Suprapubic skin (tissue), 4 donors: Measurements from ENCODE around the gene DERA. TPM values are rescaled to one million over a fixed set of nuclear protein-coding genes. Genes with fewer than 3 reads are reported as not detected.
"Not testable (repeated sequence)": the region's sequence is repeated elsewhere in the genome, so short reads cannot be mapped to it uniquely, and the experiment has no call there.

Source experiments
- DNase-seq, 2 donors: peaks; one replicate each; pipeline ENCODE4 v3.0.0-alpha.2; 2019; ENCODE audit warnings: low spot score in 2 of 2
- H3K27ac ChIP-seq: fragments of 200-600 bp; sonication (generic); one replicate; pipeline ENCODE4 v1.5.1; 2019
- H3K27me3 ChIP-seq: fragments of 200-600 bp; sonication (generic); one replicate; pipeline ENCODE4 v1.5.1; 2019
- H3K36me3 ChIP-seq: fragments of 200-600 bp; sonication (generic); one replicate; pipeline ENCODE4 v1.5.1; 2019
- H3K4me1 ChIP-seq: fragments of 200-600 bp; sonication (generic); one replicate; pipeline ENCODE4 v1.5.1; 2019
- H3K4me3 ChIP-seq: fragments of 200-600 bp; sonication (generic); one replicate; pipeline ENCODE4 v1.5.1; 2019; ENCODE audit warnings: mild to moderate bottlenecking
- H3K9me3 ChIP-seq: fragments of 200-600 bp; sonication (generic); one replicate; pipeline ENCODE4 v1.5.1; 2019
- EP300 ChIP-seq: sonication (generic); formaldehyde crosslinking; IDR thresholded peaks from one replicate; pipeline ENCODE4 v1.6.1; 2017; ENCODE audit warnings: antibody characterized with exemption
- POLR2A ChIP-seq, 2 donors: fragments of 450-650 bp; IDR thresholded peaks; one replicate each; pipeline ENCODE4 v1.6.1; 2017; ENCODE audit warnings: antibody characterized with exemption in 2 of 2, mild to moderate bottlenecking in 2 of 2, moderate library complexity in 2 of 2
- POLR2AphosphoS5 ChIP-seq, 3 donors: sonication (generic); formaldehyde crosslinking; IDR thresholded peaks; one replicate each; pipeline ENCODE4 v1.6.1; 2017; ENCODE audit warnings: antibody characterized with exemption in 3 of 3
- WGBS: methylation state at CpG from one replicate; pipeline ENCODE4 v1.1.5; 2018; 5-methylcytosine and 5-hydroxymethylcytosine counted together
- total RNA-seq, 4 donors: library from RNA; depleted of rRNA; stranded (reverse); fragments of >200 nt; gene quantifications; one replicate each; pipeline ENCODE4 v1.1.0, GENCODE V29; 2016
- TF ChIP-seq, protein P1 (sequence below), 2 donors: fragments of 200-600 bp in 1 of 2; fragments of 450-650 bp in 1 of 2; sonication (generic) in 1 of 2; IDR thresholded peaks; one replicate each; pipeline ENCODE4 v1.5.1; 2016 to 2019; ENCODE audit warnings: antibody characterized with exemption in 2 of 2, mild to moderate bottlenecking in 1 of 2, moderate library complexity in 1 of 2

Gene DERA
- total RNA-seq, 4 donors from 2014 or later: 32.2 to 39.4 (median 34.2) TPM

DNA sequence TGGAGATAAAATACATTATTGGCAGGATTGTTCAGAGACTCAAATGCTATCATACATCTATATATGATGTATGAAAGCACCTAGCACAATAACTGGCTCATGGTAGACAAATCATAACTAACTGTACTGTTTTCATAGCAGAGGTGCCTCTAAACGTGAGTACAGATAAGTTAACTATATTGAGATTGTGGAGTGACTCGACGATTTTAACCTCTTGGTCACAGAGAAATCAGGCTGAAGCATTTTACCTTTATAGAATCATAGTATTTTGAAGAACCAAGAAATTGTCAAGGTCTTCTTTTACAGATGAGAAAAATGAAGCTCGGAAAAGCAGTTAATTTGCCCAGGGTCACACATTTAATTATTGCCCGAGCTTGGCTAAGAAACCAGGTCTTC is 666 bp upstream of the DERA start:
- peaks cover 19% of the 10 kb centered on the region for H3K4me1 ChIP-seq
- no peaks in the 10 kb centered on the region for H3K9me3 ChIP-seq
- TF ChIP-seq, protein P1, sequence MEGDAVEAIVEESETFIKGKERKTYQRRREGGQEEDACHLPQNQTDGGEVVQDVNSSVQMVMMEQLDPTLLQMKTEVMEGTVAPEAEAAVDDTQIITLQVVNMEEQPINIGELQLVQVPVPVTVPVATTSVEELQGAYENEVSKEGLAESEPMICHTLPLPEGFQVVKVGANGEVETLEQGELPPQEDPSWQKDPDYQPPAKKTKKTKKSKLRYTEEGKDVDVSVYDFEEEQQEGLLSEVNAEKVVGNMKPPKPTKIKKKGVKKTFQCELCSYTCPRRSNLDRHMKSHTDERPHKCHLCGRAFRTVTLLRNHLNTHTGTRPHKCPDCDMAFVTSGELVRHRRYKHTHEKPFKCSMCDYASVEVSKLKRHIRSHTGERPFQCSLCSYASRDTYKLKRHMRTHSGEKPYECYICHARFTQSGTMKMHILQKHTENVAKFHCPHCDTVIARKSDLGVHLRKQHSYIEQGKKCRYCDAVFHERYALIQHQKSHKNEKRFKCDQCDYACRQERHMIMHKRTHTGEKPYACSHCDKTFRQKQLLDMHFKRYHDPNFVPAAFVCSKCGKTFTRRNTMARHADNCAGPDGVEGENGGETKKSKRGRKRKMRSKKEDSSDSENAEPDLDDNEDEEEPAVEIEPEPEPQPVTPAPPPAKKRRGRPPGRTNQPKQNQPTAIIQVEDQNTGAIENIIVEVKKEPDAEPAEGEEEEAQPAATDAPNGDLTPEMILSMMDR (IDR thresholded peaks at IDR 0.05): no peak
- TF ChIP-seq EP300 (no peak), POLR2AphosphoS5 (IDR thresholded peaks at IDR 0.05) (no peak), POLR2A (IDR thresholded peaks at IDR 0.05) (no peak)
- no peaks in the 10 kb centered on the region for H3K27me3 ChIP-seq
- no peak for DNase-seq
- H3K36me3 ChIP-seq: peaks cover 15% of the 10 kb centered on the region
- H3K27ac ChIP-seq: peak overlapping the region; percentile 97
- WGBS: 64% methylated on average over 5 of the region's 5 CpGs
- peak overlapping the region; percentile 75 for H3K4me3 ChIP-seq

DNA sequence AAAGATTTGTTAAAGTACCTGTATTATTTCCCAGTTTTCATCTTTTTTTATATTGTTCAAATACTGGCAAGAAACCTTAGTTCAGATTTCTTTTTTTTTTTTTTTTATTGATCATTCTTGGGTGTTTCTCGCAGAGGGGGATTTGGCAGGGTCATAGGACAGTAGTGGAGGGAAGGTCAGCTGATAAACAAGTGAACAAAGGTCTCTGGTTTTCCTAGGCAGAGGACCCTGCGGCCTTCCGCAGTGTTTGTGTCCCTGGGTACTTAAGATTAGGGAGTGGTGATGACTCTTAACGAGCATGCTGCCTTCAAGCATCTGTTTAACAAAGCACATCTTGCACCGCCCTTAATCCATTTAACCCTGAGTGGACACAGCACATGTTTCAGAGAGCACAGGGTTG is 799 bp downstream of the DERA start:
- DNase-seq, H3K9me3 ChIP-seq, H3K36me3 ChIP-seq, H3K27me3 ChIP-seq: not testable (repeated sequence)
- WGBS: 4% methylated on average over 5 of the region's 5 CpGs
- peaks cover 19% of the 10 kb centered on the region for H3K4me1 ChIP-seq
- peak overlapping the region; percentile 75 for H3K4me3 ChIP-seq
- peak overlapping the region; percentile 97 for H3K27ac ChIP-seq

DNA sequence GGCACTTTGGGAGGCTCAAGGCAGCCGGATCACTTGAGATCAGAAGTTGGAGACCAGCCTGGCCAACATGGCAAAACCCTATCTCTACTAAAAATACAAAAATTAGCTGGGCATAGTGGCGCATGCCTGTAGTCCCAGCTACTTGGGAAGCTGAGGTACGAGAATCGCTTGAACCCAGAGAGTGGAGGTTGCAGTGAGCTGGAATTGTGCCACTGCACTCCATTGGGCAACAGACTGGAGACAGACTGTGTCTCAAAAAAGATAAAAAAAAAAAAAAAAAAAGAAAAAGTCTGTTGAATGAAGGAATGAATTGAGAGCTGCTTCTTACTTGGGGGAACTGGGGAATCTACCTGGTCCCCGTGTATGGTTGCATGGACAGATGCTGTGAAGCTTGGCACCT is 3.0 kb downstream of the DERA start:
- not testable (repeated sequence) for H3K27me3 ChIP-seq, H3K4me3 ChIP-seq, H3K9me3 ChIP-seq, DNase-seq, H3K36me3 ChIP-seq, H3K27ac ChIP-seq
- peaks cover 19% of the 10 kb centered on the region for H3K4me1 ChIP-seq
- 93% methylated on average over 5 of the region's 5 CpGs for WGBS

DNA sequence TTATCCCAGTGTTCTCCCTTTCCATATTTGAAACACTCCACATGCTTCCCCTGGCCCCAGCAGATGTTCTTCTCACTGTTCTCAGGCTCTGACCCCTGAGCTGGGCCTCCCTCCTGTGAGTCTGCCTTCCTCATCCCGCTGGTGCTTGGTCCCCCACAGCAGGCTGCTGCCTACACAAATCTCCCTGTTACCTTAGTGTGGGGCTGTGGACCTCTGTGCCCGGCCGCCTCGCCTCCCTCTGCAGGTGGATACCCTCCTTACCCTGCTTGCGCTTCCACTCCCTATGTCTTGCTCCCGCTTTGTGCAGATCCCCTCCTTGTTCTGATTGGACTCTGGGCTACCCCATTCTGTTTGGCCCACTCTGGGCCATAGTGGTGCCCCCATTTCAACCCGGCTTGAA is 6.9 kb downstream of the DERA start:
- TF ChIP-seq POLR2AphosphoS5 (IDR thresholded peaks at IDR 0.05) (no peak), EP300 (no peak), POLR2A (IDR thresholded peaks at IDR 0.05) (no peak)
- TF ChIP-seq, protein P1 (IDR thresholded peaks at IDR 0.05): no peak

DNA sequence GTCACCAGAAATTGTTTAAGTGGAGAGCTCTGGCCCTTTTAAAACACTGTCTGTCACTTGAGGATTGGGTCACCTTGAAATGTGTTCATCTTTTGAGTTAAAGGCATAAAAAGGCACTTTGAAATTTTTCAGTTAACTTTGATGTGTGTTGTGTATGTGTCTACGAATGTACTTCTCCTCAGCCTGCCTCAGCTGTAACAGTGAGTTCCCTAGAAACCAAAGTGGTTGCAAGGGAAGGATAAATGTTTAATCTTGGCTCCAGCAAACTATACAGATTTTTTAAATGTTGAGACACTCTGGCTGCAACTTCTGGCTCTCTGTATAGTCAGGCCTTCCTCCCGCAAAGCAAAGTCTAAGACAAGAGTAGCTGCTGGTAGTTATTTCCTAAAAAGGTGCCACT is 8.3 kb downstream of the DERA start:
- 88% methylated on average over 2 of the region's 2 CpGs for WGBS
- Histone ChIP-seq H3K4me1 (no peaks in the 10 kb centered on the region), H3K4me3 (no peak overlapping the region), H3K27ac (no peak overlapping the region), H3K27me3 (no peaks in the 10 kb centered on the region), H3K36me3 (peaks cover 3% of the 10 kb centered on the region), H3K9me3 (no peaks in the 10 kb centered on the region)
- DNase-seq: no peak
- TF ChIP-seq POLR2A (IDR thresholded peaks at IDR 0.05): no peak
- no peak for TF ChIP-seq EP300
- TF ChIP-seq POLR2AphosphoS5 (IDR thresholded peaks at IDR 0.05): no peak
- TF ChIP-seq, protein P1 (IDR thresholded peaks at IDR 0.05): no peak

More for the DNA sequence above, 6.9 kb downstream of the DERA start:
- Histone ChIP-seq H3K4me3 (no peak overlapping the region), H3K27me3 (no peaks in the 10 kb centered on the region), H3K27ac (no peak overlapping the region), H3K36me3 (peaks cover 3% of the 10 kb centered on the region), H3K4me1 (peaks cover 4% of the 10 kb centered on the region), H3K9me3 (no peaks in the 10 kb centered on the region)
- WGBS: 96% methylated on average over 7 of the region's 7 CpGs
- no peak for DNase-seq

DNA sequence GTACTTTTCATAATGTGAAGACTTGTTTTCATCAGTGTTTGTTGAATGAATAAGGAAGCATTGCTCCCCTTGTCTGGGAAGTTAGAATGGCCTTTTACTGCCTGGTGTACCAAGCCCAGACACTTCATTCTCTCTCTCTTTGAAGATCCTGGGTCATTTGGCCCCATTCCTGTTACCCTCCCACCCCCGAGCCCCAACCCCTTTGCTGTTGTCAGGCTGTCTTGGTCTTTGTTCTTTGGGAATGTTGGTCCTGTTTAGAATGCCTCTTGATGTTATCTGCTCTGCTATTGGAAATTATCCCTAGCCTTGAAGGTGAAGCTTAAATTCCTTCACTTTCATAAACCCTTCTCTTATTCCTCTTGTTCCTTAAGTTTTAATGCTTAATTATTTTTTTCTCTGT is 13.8 kb downstream of the DERA start:
- peaks cover 3% of the 10 kb centered on the region for H3K4me1 ChIP-seq
- H3K4me3 ChIP-seq: no peak overlapping the region
- H3K27ac ChIP-seq: no peak overlapping the region
- no peaks in the 10 kb centered on the region for H3K9me3 ChIP-seq
- 78% methylated on average over 1 of the region's 1 CpG for WGBS
- DNase-seq: no peak
- no peaks in the 10 kb centered on the region for H3K36me3 ChIP-seq
- TF ChIP-seq EP300: no peak
- TF ChIP-seq, protein P1 (IDR thresholded peaks at IDR 0.05): no peak
- no peak for TF ChIP-seq POLR2AphosphoS5 (IDR thresholded peaks at IDR 0.05)
- TF ChIP-seq POLR2A (IDR thresholded peaks at IDR 0.05): no peak
- no peaks in the 10 kb centered on the region for H3K27me3 ChIP-seq
